Measurements from ENCODE around the gene ENG. TPM values are rescaled to one million over a fixed set of nuclear protein-coding genes. Genes with fewer than 3 reads are reported as not detected.
A peak's percentile ranks its signal among the peaks of the same experiment; 100 is the strongest.

ENG gene
- total RNA-seq (10 to 100 TPM in 1 of 2 experiments, 1 to 10 TPM in 1; 9.4 to 10.2 TPM), polyA plus RNA-seq (1 to 10 TPM; 2.1 to 5.4 (median 4.4) TPM), total RNA-seq (1.8 to 4.1 (median 3.5) reads per million in 6 experiments)

DNA sequence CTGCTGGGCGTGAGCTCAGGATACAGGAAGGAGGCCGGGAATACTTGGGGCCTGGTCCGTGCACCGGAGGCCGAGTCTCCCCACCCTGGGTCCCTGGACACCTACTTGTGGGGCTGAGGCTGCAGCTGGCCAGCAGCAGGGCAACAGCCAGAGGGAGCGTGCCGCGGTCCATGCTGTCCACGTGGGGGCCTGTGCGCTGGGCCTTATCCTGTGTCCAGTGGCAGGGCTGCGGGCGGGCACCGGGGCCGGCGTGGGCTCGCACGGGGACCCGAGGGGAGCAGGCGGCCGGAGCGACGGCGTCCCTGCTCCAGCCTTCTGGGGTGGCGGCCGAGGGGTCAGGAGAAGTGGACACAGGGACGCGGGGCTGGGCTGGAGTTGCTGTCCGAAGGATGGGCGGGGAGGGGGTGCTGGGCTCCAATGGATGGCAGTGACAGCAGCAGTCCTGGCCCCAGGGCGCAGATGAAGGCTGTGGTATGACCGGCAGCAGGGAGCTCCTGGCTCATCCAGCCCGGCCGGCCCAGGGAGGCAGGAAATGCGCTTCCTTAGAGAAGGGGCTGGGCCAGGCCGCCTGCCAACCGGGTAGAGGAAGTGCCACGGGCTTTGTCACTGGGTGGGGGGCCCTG lies at the start of gene ENG:
TSS of gene ENG (minus strand) at position 475 of the 623 bp plus-strand sequence. CDS start at position 172, 303 bp downstream.
- peak within 1 kb of the TSS; percentile 81 to 92 (median 88) for H3K4me3 Mint-ChIP-seq
- H3K9me3 Mint-ChIP-seq: peaks cover 2 to 15% (median 6%) of the 10 kb centered on the region in 9 donors
- DNase-seq: peak in 1 of 10 donors; percentile 18

DNA sequence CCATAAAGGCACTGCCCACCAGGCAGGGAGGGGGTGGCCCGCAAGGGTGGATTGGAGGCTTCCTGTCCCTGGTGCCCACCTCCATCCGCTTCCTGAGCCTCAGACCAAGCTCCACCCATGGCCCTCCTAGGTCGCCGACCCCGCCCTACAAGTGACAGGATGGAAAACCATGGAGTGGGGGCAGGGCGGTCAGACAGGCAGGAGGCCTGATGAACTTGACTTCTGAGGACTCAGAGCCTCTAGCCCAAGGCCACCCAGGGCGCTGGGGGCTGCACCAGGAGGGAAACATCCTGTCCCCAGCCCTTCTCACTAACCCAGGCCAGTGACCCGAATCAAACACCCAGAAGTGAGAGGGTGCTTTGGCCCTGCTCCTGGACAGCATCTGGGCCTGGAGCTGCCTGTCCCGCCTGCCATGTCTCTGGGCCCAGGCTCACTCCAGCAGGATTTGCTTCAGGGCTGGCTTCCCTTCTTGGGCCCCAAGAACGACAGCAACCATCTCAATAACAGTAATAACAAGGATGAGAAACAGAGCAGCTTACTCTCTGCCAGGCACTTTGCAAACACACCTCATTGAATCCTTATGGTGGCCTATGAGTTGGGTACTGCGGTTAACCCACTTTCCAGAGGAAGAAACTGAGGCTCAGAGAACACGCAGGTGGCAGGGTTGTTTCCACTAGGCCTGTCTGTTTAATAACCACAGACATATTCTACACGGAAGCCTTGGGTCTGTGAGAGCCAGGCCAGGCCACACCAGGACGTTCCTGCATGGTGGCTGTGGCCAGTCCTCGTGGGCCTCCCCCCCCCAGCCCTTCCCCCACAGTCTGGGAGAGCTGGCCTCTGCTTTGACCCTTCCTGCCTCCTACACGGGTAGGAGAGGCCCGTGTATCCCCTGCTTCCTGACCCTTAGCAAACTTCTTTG lies 49.4 kb upstream of the ENG start:
- Mint-ChIP-seq H3K9me3 (no peaks in the 10 kb centered on the region), H3K27me3 (no peaks in the 10 kb centered on the region), H3K27ac (peak overlapping the region; percentile 98 to 100 (median 100)), H3K36me3 (peaks cover 0 to 8% (median 0%) of the 10 kb centered on the region in 3 donors), H3K4me3 (peak overlapping the region; percentile 82 to 99 (median 95)), H3K4me1 (peaks cover 19 to 64% (median 54%) of the 10 kb centered on the region in 4 donors)
- ATAC-seq (peak in 1 of 2 donors; percentile 1), DNase-seq (peak; percentile 39 to 85 (median 54))
- POLR2A ChIA-PET: interaction anchor here (0.6 to 17.2 kb wide), 11 partner anchors 9 to 667 kb away, joined by 3 to 328 read pairs (median 6); partner anchors contain the start of genes CDK9, SH2D3C, ST6GALNAC4 and TOR2A

More for the DNA sequence above, at the start of gene ENG:
- Mint-ChIP-seq H3K27me3 (no peaks in the 10 kb centered on the region), H3K4me1 (peaks cover 13 to 58% (median 40%) of the 10 kb centered on the region in 4 donors), H3K27ac (peak within 1 kb of the TSS; percentile 71 to 94 (median 88)), H3K36me3 (peaks cover 4 to 11% (median 7%) of the 10 kb centered on the region in 3 donors)
- POLR2A ChIA-PET: interaction anchor here (0.6 to 3.2 kb wide), 10 partner anchors 9 to 269 kb away, joined by 3 to 16 read pairs (median 4); no protein-coding TSS in a partner anchor
- ATAC-seq: peak; percentile 66 to 74

DNA sequence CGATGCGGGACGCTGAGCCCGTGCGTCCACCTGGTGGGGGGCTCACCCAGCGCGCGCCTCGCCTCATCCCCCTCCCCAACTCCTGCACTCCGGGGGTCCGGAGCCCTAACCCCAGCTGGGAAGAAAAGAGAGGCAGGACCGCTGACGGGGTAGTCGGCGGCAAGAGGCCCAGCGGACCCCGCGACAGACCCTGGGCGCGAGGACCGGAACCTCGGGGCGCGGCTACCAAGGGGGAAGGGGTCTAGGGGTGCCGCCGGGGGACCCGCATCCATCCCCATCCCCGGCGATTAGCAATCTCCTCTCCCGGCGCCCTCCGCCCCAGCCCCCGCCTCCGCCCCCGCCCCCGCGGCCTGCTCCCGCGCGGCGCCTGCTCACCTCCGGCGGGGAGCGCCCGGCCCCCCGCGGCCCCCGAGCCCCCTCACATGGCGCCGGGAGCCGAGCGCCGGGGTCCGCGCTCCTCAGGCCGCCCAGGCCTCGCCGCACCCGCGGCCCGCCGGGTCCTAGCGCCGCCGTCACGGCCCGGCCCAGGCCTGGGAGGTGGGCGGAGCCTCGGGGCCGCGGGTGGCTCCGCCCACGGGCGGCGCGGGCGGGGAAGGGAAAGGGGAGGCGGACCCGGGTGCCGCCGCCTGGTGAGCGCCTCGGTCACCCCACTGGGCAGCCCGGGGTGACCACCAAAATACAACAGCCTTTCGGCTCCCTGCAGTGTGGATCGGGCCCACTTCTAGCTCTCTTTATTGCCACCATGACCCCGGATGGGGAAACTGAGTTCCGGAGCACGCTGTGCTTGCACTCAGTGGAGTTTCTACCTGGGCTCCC lies 44.9 kb upstream of the ENG start, which contains the start of gene ST6GALNAC6:
TSS of gene ST6GALNAC6 (minus strand) at position 476 of the 816 bp plus-strand sequence. CDS start 1,622 bp downstream, outside the sequence.
- ATAC-seq: peak; percentile 73 to 79
- Mint-ChIP-seq H3K36me3 (peaks cover 12 to 27% (median 26%) of the 10 kb centered on the region in 3 donors), H3K4me1 (peaks cover 17 to 46% (median 42%) of the 10 kb centered on the region in 4 donors), H3K27me3 (no peaks in the 10 kb centered on the region), H3K4me3 (peak within 1 kb of the TSS; percentile 79 to 93 (median 88)), H3K27ac (peak within 1 kb of the TSS; percentile 80 to 94 (median 88)), H3K9me3 (peaks cover 0 to 20% (median 8%) of the 10 kb centered on the region in 9 donors)
- POLR2A ChIA-PET: interaction anchor here (0.7 to 17.2 kb wide), 10 partner anchors 8 to 165 kb away, joined by 3 to 328 read pairs (median 4); partner anchors contain the start of genes CDK9, ST6GALNAC4 and TOR2A
- peak in 9 of 10 donors; percentile 30 to 75 (median 60) for DNase-seq

DNA sequence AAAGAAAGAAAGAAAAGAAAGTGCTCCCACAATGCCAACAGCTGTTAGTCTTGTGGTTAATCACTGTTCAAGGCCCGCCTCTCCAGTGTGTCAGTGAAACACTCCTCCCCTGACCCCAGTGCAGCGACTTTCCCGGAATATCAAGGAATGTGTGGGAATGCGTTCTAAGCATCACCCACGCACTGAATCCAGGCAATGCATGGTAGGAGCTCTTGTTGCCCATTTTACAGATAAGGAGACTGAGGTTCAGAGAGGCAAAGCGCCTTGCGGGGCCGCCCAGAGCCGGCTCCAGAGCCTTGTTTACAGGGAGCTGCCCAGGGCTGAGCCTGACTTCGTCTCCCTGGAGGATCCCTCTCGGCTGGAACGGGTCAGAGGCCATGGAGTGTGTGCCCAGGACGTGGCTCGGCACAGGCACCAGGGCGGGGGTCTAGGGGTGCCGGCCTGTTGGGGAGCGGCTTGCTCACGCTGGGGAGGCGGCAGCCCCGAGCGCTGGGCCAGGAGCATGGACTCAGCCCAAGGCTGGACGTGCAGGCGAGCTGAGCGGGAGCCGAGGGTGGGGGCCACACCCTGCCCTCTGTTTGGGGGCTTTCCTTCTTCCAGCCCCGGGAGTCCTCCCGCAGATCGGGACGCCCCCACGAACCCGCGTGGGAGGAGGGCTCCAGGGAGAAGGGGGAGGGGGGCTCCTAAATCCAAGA lies 44.1 kb upstream of the ENG start:
- ATAC-seq (peak; percentile 18 to 20), DNase-seq (peak in 2 of 10 donors; percentile 27 to 28)
- Mint-ChIP-seq H3K36me3 (peaks cover 19 to 35% (median 34%) of the 10 kb centered on the region in 3 donors), H3K4me3 (peak overlapping the region; percentile 79 to 93 (median 88)), H3K27me3 (no peaks in the 10 kb centered on the region), H3K9me3 (peaks cover 0 to 26% (median 8%) of the 10 kb centered on the region in 9 donors), H3K27ac (peak overlapping the region; percentile 80 to 93 (median 88)), H3K4me1 (peaks cover 11 to 40% (median 35%) of the 10 kb centered on the region in 4 donors)
- POLR2A ChIA-PET: interaction anchor here (0.7 to 17.2 kb wide), 11 partner anchors 8 to 183 kb away, joined by 3 to 328 read pairs (median 4); partner anchors contain the start of genes AK1, CDK9, PTRH1 and ST6GALNAC4

DNA sequence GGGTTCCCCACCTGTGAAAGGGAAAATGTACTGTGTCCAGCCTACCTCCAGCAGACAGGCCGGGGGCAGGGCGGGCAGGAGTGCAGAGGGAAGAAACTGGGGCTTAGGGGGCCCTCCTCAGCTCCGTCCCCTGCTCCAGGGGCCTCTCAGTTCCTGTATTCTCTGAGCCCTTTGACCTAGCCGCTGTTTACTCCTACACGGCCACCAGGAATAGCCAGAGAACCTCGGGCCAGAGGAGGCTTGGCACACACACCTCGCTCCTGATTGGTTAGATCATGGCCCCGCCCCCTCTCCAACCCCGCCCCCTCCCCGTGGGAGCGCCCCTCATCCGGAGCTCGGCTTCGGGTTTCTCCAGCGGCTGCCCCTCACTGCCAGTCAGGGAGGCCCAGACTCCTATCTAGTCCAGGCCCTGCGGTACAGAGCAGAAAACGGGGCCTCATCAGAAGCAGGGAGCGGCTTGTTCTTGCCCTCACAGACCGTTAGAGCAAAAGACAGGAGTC lies 42.8 kb upstream of the ENG start:
- POLR2A ChIA-PET: interaction anchor here (0.7 to 17.2 kb wide), 6 partner anchors 10 to 78 kb away, joined by 3 to 328 read pairs (median 4); partner anchors contain the start of gene ST6GALNAC4
- peak in 3 of 10 donors; percentile 25 to 51 (median 28) for DNase-seq
- peak; percentile 22 to 44 for ATAC-seq
- Mint-ChIP-seq H3K27ac (peak overlapping the region in 8 of 10 donors; percentile 41 to 89 (median 85)), H3K27me3 (no peaks in the 10 kb centered on the region), H3K4me3 (peak overlapping the region in 7 of 10 donors; percentile 32 to 91 (median 71)), H3K36me3 (peaks cover 31 to 48% (median 46%) of the 10 kb centered on the region in 3 donors), H3K9me3 (peaks cover 0 to 39% (median 8%) of the 10 kb centered on the region in 9 donors), H3K4me1 (peaks cover 10 to 38% (median 27%) of the 10 kb centered on the region in 4 donors)

DNA sequence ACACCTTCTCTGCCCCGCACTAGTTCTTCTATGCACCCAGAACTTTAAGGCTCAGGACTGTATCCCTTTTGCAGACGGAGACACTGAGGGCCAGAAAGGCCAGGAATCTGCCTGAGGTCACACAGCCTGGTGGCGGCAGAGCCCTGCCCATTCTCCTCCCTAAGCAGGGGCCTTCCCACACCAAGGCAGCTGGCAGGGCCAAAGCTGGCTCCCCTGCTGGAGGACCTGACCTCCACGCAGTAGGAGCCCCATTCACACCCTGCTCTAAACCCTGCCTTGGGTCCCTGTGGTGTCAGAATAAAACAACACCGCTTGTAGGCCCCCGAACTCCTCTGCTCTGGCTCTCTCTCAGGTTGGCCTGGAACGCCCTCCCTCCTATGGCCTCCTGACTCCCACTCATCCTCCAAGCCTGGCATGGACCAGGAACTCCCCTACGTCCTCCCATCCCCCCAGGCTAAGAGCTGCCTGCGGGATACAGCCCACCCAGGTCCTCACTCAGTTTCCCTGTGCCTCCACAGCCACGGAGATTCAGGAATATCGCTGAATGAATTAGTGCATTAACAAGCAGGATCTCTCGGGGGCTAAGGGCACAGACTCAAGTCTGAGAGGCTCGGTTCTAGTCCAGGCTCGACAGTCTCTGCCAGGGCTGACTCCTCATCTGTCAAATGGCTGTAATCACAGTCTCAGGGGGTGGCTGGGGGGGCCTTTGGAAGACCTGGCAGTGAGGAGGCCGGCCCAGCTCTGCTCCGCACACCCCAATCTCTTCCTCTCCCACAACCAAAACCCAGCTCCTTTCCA lies 42.1 kb upstream of the ENG start:
- H3K4me3 Mint-ChIP-seq: peak overlapping the region in 4 of 10 donors; percentile 8 to 37 (median 22)
- no peak for DNase-seq
- no peak for ATAC-seq
- peak overlapping the region; percentile 14 to 89 (median 64) for H3K27ac Mint-ChIP-seq
- POLR2A ChIA-PET: interaction anchor here (0.7 to 17.2 kb wide), 7 partner anchors 9 to 78 kb away, joined by 3 to 328 read pairs (median 4); partner anchors contain the start of gene ST6GALNAC4
- H3K9me3 Mint-ChIP-seq: peaks cover 0 to 39% (median 8%) of the 10 kb centered on the region in 9 donors
- H3K36me3 Mint-ChIP-seq: peaks cover 31 to 53% (median 46%) of the 10 kb centered on the region in 3 donors
- peaks cover 10 to 31% (median 26%) of the 10 kb centered on the region in 4 donors for H3K4me1 Mint-ChIP-seq
- no peaks in the 10 kb centered on the region for H3K27me3 Mint-ChIP-seq

DNA sequence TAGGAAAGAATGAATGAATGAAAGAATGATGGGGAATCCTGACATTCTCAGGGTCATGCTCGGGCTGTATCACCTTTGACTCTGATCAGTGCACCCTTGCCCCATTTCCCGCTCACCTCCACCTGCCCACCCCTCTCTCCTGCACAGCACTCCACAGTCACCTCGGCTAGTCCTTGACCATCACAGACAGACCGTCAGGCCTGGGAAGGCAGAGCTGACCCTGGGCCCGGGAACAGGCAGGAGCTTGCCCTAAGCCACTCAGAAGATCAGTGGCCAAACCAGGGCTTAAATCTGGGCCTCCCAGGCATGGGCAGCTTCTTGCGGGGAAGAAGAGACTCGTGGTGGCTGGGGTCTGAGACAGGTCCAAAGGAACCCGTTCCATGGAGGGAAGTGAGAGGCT lies 41.4 kb upstream of the ENG start:
- H3K27ac Mint-ChIP-seq: peak overlapping the region in 5 of 10 donors; percentile 8 to 68 (median 53)
- peaks cover 0 to 39% (median 8%) of the 10 kb centered on the region in 9 donors for H3K9me3 Mint-ChIP-seq
- POLR2A ChIA-PET: interaction anchor here (1.0 to 17.2 kb wide), 3 partner anchors 8 to 23 kb away, joined by 3 to 328 read pairs (median 8); partner anchors contain the start of gene ST6GALNAC4
- peaks cover 31 to 61% (median 46%) of the 10 kb centered on the region in 3 donors for H3K36me3 Mint-ChIP-seq
- peaks cover 10 to 28% (median 24%) of the 10 kb centered on the region in 4 donors for H3K4me1 Mint-ChIP-seq
- DNase-seq (no peak), ATAC-seq (no peak)
- peak overlapping the region in 1 of 10 donors; percentile 56 for H3K4me3 Mint-ChIP-seq
- no peaks in the 10 kb centered on the region for H3K27me3 Mint-ChIP-seq

DNA sequence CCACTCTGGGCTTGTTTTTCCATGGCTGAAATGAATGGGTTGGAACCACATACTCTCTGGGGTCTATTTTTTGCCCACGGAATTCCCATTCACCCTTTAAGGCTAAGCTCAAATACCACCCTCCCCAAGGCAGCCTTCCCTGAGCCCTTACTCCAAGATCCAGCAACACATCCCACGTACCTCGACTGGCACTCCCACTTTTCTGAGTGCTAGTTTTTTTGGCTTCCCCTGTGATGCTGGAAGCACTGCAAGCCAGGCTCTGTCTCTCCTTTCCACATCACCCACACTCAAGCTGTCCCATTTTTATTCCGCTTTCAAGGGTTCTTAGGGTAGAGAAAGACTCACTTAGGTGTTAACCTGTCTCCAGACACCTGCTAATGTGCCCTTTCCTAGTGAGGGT lies 38.9 kb upstream of the ENG start:
- H3K9me3 Mint-ChIP-seq: peaks cover 0 to 39% (median 8%) of the 10 kb centered on the region in 9 donors
- POLR2A ChIA-PET: interaction anchor here (0.6 kb wide), 1 partner anchor 26 kb away, joined by 5 read pairs; no protein-coding TSS in a partner anchor
- ATAC-seq: no peak
- H3K4me1 Mint-ChIP-seq: peaks cover 10 to 20% (median 16%) of the 10 kb centered on the region in 4 donors
- peaks cover 31 to 83% (median 46%) of the 10 kb centered on the region in 3 donors for H3K36me3 Mint-ChIP-seq
- H3K27me3 Mint-ChIP-seq: no peaks in the 10 kb centered on the region
- DNase-seq: no peak
- H3K27ac Mint-ChIP-seq: peak overlapping the region in 1 of 10 donors; percentile 36
- H3K4me3 Mint-ChIP-seq: no peak overlapping the region

DNA sequence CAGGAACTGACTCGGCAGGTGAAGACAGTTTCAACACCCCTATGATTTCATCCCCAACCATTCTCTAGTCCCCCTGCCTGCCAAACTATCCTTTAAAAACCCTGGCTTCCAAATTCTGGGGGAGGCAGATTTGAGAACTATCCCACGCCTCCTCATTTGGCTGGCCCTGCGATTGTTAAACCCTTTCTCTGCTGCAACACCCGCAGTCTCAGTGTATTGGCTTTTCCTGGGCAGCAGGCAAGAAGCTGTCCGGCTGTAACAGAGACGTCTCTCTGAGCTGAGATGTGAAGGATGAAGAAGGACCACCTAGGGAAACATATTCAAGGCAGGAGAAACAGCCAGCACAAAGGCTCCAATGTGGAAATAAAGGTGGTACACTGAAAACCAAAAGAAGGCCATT lies 38.4 kb upstream of the ENG start:
- H3K27me3 Mint-ChIP-seq: no peaks in the 10 kb centered on the region
- peaks cover 8 to 16% (median 14%) of the 10 kb centered on the region in 4 donors for H3K4me1 Mint-ChIP-seq
- ATAC-seq (no peak), DNase-seq (no peak)
- H3K27ac Mint-ChIP-seq: peak overlapping the region in 5 of 10 donors; percentile 0 to 86 (median 49)
- peaks cover 31 to 88% (median 46%) of the 10 kb centered on the region in 3 donors for H3K36me3 Mint-ChIP-seq
- POLR2A ChIA-PET: interaction anchor here (0.6 to 0.9 kb wide), 2 partner anchors 26 to 122 kb away, joined by 3 to 5 read pairs; no protein-coding TSS in a partner anchor
- no peak overlapping the region for H3K4me3 Mint-ChIP-seq
- H3K9me3 Mint-ChIP-seq: peaks cover 0 to 39% (median 8%) of the 10 kb centered on the region in 9 donors
